Keratinocyte (primary cell): ENCODE data around the gene PRAF2. TPM values are rescaled to one million over a fixed set of nuclear protein-coding genes. Genes with fewer than 3 reads are reported as not detected.

Source experiments
- DNase-seq: peaks from one replicate; pipeline ENCODE4 v3.0.0-alpha.2; 2011; ENCODE audit warnings: low read depth, missing footprints, low spot score
- FAIRE-seq: peaks from 2 replicates; lab custom pipeline; 2011; peaks lifted over from hg19 to GRCh38; lab: Jason Lieb, UNC
- H2AFZ ChIP-seq: 2 replicates; pipeline ENCODE4 v1.6.0; 2012; ENCODE audit warnings: low read length, control low read depth, inconsistent platforms; ENCODE audit not compliant: control insufficient read depth
- H3K27ac ChIP-seq: 2 replicates; pipeline ENCODE4 v1.5.1; 2011; ENCODE audit warnings: low read length; ENCODE audit not compliant: control insufficient read depth, insufficient read depth
- H3K27me3 ChIP-seq: 3 replicates; pipeline ENCODE4 v1.6.0; 2011; ENCODE audit warnings: low read length; ENCODE audit not compliant: control insufficient read depth, insufficient read depth; ENCODE audit errors: extremely low read depth
- H3K36me3 ChIP-seq, 2 experiments: 2 replicates in 1 of 2; 3 replicates in 1 of 2; pipeline ENCODE4 v1.5.1; 2011; ENCODE audit warnings: low read length in 2 of 2, mild to moderate bottlenecking in 1 of 2; ENCODE audit not compliant: control insufficient read depth in 2 of 2, insufficient read depth in 2 of 2; ENCODE audit errors: extremely low read depth in 1 of 2
- H3K4me1 ChIP-seq: 3 replicates; pipeline ENCODE4 v1.5.1; 2011; ENCODE audit warnings: low read length; ENCODE audit not compliant: control insufficient read depth, insufficient read depth; ENCODE audit errors: extremely low read depth
- H3K4me2 ChIP-seq: 3 replicates; pipeline ENCODE4 v1.6.0; 2011; ENCODE audit warnings: low read depth, low read length; ENCODE audit not compliant: control insufficient read depth, insufficient read depth; ENCODE audit errors: extremely low read depth
- H3K4me3 ChIP-seq, 3 experiments: fragments of 200-600 bp in 1 of 3; sonication (generic) in 1 of 3; 2 replicates in 2 of 3; 3 replicates in 1 of 3; pipeline ENCODE4 v1.5.1; 2011 to 2016; ENCODE audit warnings: low read length in 3 of 3, mild to moderate bottlenecking in 3 of 3, control low read depth in 2 of 3, inconsistent platforms in 1 of 3, low read depth in 1 of 3, mixed read lengths in 1 of 3, mixed run types in 1 of 3, moderate library complexity in 1 of 3; ENCODE audit not compliant: control insufficient read depth in 2 of 3, insufficient read depth in 2 of 3; ENCODE audit errors: extremely low read depth in 1 of 3
- H3K79me2 ChIP-seq: 2 replicates; pipeline ENCODE4 v1.6.0; 2012; ENCODE audit warnings: low read length; ENCODE audit not compliant: control insufficient read depth, insufficient read depth
- H3K9ac ChIP-seq: 3 replicates; pipeline ENCODE4 v1.6.0; 2011; ENCODE audit warnings: low read length; ENCODE audit not compliant: control insufficient read depth, insufficient read depth; ENCODE audit errors: extremely low read depth
- H3K9me1 ChIP-seq: 3 replicates; pipeline ENCODE4 v1.6.0; 2011; ENCODE audit warnings: low read length; ENCODE audit not compliant: control insufficient read depth, insufficient read depth; ENCODE audit errors: extremely low read depth
- H3K9me3 ChIP-seq: 2 replicates; pipeline ENCODE4 v1.5.1; 2012; ENCODE audit warnings: low read depth, low read length; ENCODE audit not compliant: control insufficient read depth
- H4K20me1 ChIP-seq: 3 replicates; pipeline ENCODE4 v1.6.0; 2011; ENCODE audit warnings: low read length; ENCODE audit not compliant: control insufficient read depth, insufficient read depth; ENCODE audit errors: extremely low read depth
- EZH2 ChIP-seq: IDR thresholded peaks from one replicate; pipeline ENCODE4 v1.6.1; 2012; ENCODE audit warnings: inconsistent platforms, mild to moderate bottlenecking, low read length, moderate library complexity
- dilution Hi-C: fragments of 300-500 bp; cut with MboI; formaldehyde crosslinking; loops from one replicate; pipeline ENCODE4 v1.7.0; 2020; ENCODE audit warnings: low sequenced_read_pairs; ENCODE audit not compliant: extremely low pct_ligation_motif_present
- polyA plus RNA-seq, 5 experiments: library from polyadenylated mRNA; depleted of rRNA in 3 of 5; stranded (reverse) in 3 of 5; stranded (forward) in 1 of 5; unstranded in 1 of 5; fragments of >200 nt; gene quantifications; 1 replicate in 1 of 5; 2 replicates in 3 of 5; 3 replicates in 1 of 5; pipeline versions ENCODE4 v1.2.1 to v1.2.3, GENCODE V29; 2011 to 2012; ENCODE audit warnings: missing spikeins in 2 of 5, low read depth in 1 of 5, low replicate concordance in 1 of 5
- TF ChIP-seq, protein P1 (sequence below), 3 experiments: IDR thresholded peaks in 1 of 3; conservative IDR thresholded peaks in 1 of 3; optimal IDR thresholded peaks in 1 of 3; 2 replicates in 2 of 3; 3 replicates in 1 of 3; pipeline versions ENCODE3 to v1.5.1; 2011; ENCODE audit warnings: low read length in 3 of 3, mild to moderate bottlenecking in 3 of 3, moderate library complexity in 2 of 3, control low read depth in 1 of 3, inconsistent platforms in 1 of 3; ENCODE audit not compliant: insufficient read depth in 2 of 3; ENCODE audit errors: extremely low read depth in 1 of 3

PRAF2 gene
- polyA plus RNA-seq, 1 donor (not counting 4 experiments of a cell fraction or from before 2014, with no cell fraction given), result 6.9 TPM

DNA sequence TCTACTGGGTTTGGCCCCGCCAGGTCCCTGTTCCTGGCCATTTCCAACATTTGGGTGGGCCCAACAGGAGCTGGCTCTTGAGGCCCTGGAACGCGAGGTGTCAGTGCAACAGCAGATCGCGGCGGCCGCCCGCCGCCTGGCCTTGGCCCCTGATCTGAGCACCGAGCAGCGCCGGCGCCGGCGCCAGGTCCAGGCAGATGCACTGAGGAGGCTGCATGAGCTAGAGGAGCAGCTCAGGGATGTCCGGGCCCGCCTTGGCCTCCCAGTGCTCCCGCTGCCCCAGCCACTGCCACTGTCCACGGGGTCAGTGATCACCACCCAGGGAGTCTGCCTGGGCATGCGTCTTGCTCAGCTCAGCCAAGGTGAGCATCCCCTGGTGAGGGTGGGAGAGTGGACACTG is 9.5 kb downstream of the PRAF2 start:
- H2AFZ ChIP-seq, result no peak overlapping the region
- no peaks in the 10 kb centered on the region for H3K9me1 ChIP-seq
- no peak for FAIRE-seq
- no peaks in the 10 kb centered on the region for H3K9me3 ChIP-seq
- peaks cover 8 to 23% of the 10 kb centered on the region in 2 experiments for H3K36me3 ChIP-seq
- peaks cover 17% of the 10 kb centered on the region for H3K79me2 ChIP-seq
- peaks cover 5% of the 10 kb centered on the region for H3K4me1 ChIP-seq
- dilution Hi-C loops, result no loop called here
- no peaks in the 10 kb centered on the region for H3K27me3 ChIP-seq
- no peaks in the 10 kb centered on the region for H4K20me1 ChIP-seq
- H3K4me2 ChIP-seq, result no peak overlapping the region
- TF ChIP-seq, protein P1, sequence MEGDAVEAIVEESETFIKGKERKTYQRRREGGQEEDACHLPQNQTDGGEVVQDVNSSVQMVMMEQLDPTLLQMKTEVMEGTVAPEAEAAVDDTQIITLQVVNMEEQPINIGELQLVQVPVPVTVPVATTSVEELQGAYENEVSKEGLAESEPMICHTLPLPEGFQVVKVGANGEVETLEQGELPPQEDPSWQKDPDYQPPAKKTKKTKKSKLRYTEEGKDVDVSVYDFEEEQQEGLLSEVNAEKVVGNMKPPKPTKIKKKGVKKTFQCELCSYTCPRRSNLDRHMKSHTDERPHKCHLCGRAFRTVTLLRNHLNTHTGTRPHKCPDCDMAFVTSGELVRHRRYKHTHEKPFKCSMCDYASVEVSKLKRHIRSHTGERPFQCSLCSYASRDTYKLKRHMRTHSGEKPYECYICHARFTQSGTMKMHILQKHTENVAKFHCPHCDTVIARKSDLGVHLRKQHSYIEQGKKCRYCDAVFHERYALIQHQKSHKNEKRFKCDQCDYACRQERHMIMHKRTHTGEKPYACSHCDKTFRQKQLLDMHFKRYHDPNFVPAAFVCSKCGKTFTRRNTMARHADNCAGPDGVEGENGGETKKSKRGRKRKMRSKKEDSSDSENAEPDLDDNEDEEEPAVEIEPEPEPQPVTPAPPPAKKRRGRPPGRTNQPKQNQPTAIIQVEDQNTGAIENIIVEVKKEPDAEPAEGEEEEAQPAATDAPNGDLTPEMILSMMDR (optimal IDR thresholded peaks at IDR 0.05 in 1 of 3, IDR thresholded peaks at IDR 0.05 in 1 of 3, conservative IDR thresholded peaks at IDR 0.05 in 1 of 3; ENCODE audit: extremely low read depth in 1 of 3, insufficient read depth in 2 of 3, low read length in 3 of 3), result no peak
- TF ChIP-seq EZH2, result no peak
- no peak overlapping the region for H3K27ac ChIP-seq
- H3K4me3 ChIP-seq, result no peak overlapping the region
- no peak for DNase-seq
- no peak overlapping the region for H3K9ac ChIP-seq

DNA sequence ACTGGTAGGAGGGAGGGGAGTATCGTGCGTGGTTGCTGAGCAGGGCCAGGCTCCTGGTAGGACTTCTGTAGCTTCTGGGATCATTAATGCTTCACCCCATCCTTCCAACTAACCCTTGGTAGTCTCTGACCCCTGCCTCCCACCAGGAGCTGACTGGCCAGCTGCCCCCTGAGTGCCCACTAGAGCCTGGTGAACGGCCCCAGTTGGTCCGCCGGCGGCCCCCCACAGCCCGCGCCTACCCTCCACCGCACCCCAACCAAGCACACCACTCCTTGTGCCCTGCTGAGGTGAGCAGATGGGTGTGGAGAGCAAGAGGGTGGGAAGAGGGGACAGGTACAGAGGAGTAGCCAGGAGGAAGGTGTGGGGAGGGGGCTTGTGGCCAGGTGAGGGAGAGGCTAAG is 10.1 kb downstream of the PRAF2 start:
- Histone ChIP-seq H3K36me3 (peaks cover 8 to 20% of the 10 kb centered on the region in 2 experiments), H3K4me1 (peaks cover 5% of the 10 kb centered on the region), H3K9ac (no peak overlapping the region), H3K9me1 (no peaks in the 10 kb centered on the region), H3K4me2 (no peak overlapping the region), H3K4me3 (no peak overlapping the region), H4K20me1 (no peaks in the 10 kb centered on the region), H3K27ac (no peak overlapping the region), H3K79me2 (peaks cover 17% of the 10 kb centered on the region), H3K9me3 (no peaks in the 10 kb centered on the region), H3K27me3 (no peaks in the 10 kb centered on the region), H2AFZ (no peak overlapping the region)
- no peak for FAIRE-seq
- TF ChIP-seq, protein P1 (optimal IDR thresholded peaks at IDR 0.05 in 1 of 3, IDR thresholded peaks at IDR 0.05 in 1 of 3, conservative IDR thresholded peaks at IDR 0.05 in 1 of 3; ENCODE audit: extremely low read depth in 1 of 3, insufficient read depth in 2 of 3, low read length in 3 of 3), result no peak
- TF ChIP-seq EZH2, result no peak
- no peak for DNase-seq
- dilution Hi-C loops, result no loop called here
